Measurements from ENCODE around the gene CCDC33.

The CCDC33 gene

DNA sequence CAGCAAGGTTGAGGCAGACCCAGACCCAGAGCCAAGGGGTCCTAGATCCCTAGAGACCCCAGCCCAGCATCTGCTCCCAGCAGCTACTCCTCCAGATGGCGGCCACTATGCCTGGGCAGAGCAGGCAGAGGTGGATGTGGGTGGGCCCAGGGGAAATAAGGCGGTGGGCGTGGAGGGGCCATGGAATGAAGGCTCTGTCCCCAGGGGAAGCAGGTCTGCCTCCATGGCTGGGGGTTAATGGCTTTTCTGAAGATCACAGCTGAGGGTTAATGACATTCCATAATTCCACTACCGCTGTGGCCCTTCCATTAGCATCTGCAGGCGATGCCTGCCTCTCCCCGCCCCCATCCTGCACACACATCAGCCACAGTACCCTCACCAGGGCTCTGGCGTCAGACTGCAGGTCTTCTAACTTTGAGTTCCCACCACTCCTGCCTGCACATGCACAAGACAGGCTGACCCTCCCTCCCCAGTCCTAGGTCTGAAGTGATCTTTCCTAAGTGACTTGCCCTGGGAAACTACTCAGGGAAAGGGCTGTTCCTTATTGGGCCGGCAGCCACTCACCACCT lies 41.2 kb downstream of the CCDC33 start:
- H3K36me3 ChIP-seq = no peaks in the 10 kb centered on the region
- no peak overlapping the region for H3K27ac ChIP-seq
- no peaks in the 10 kb centered on the region for H4K20me1 ChIP-seq
- no peak for TF ChIP-seq Cebpa-rat (IDR thresholded peaks at IDR 0.05)
- H3K4me2 ChIP-seq = no peak overlapping the region
- H3K27me3 ChIP-seq = no peaks in the 10 kb centered on the region
- 0 out of 2 replicates have a peak, but pooled peaks cover 3% of the 10 kb centered on the region for H3K4me1 ChIP-seq
- no peak overlapping the region for H3K9ac ChIP-seq
- no peaks in the 10 kb centered on the region for H3K9me3 ChIP-seq
- H3K4me3 ChIP-seq = no peak overlapping the region

- H3K27me3 ChIP-seq = no peaks in the 10 kb centered on the region
- no peak overlapping the region for H3K4me3 ChIP-seq
- H3K9ac ChIP-seq = no peak overlapping the region
- H3K36me3 ChIP-seq = no peaks in the 10 kb centered on the region
- no peak overlapping the region for H3K27ac ChIP-seq
- no peaks in the 10 kb centered on the region for H3K9me3 ChIP-seq
- H3K4me1 ChIP-seq = 0 out of 2 replicates have a peak, but pooled peaks cover 3% of the 10 kb centered on the region
- no peak for TF ChIP-seq Cebpa-rat (IDR thresholded peaks at IDR 0.05)
- no peaks in the 10 kb centered on the region; the same call in 1 of the 2 replicates for H4K20me1 ChIP-seq
- no peak overlapping the region for H3K4me2 ChIP-seq
These were observed 42.1 kb downstream of the CCDC33 start for GRCh38 chr15:74278207-74278606.

DNA sequence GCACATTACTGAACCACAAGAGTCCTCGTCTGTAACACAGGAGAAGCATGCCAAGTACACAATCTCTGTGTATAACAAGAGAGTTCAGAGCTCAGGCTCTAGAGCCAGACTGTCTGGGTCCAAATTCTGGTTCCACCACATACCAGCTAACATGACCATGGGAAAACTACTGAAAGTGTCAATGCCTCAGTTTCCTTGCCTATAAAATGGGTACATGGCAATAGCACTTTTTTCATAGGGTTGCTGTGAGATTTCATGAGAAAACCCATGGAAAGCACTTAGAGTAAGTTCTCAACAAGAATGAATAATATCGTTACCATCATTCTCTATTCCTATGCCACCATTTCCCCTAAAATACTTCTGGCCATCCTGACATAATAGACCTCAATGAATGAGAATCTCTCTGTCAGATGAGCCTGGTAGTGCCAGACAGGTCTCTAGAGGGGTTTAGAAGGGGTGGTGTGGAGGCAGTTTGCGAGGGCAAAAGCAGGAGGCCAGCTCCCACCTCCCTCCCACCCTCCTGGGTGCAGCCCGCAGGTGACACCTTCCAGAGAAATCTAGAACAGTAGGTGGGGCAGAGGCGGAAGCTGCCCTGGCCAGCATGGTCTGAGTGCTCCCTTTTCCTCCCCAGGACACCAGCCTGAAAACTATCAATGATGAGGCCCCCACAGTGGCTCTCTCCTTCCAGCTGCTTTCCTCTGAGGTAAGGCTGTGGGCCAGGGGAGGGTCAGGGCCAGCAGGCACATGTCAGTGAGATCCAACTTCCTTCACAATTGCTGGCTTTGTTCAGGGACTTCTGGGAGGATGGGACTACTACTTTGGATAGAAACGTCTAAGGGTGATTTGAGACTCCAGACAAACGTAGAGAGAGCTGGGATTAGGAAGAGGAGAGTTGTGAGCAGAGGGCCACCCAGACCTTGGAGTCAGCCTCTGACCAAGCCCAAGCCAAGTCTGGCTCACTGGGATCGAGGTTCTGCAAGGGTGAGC lies 45.3 kb downstream of the CCDC33 start:
- Histone ChIP-seq H3K4me1 (peaks cover 7% of the 10 kb centered on the region; the same call in 1 of the 2 replicates), H3K36me3 (no peaks in the 10 kb centered on the region), H3K4me2 (no peak overlapping the region), H4K20me1 (peaks cover 2% of the 10 kb centered on the region; the same call in 1 of the 2 replicates), H3K4me3 (no peak overlapping the region), H3K9ac (no peak overlapping the region), H3K27ac (no peak overlapping the region), H3K27me3 (no peaks in the 10 kb centered on the region), H3K9me3 (no peaks in the 10 kb centered on the region)
- no peak for TF ChIP-seq Cebpa-rat (IDR thresholded peaks at IDR 0.05)

GRCh38 chr15:74283368-74283767 lies 47.2 kb downstream of the CCDC33 start:
- Histone ChIP-seq H3K4me1 (peaks cover 7% of the 10 kb centered on the region; the same call in 1 of the 2 replicates), H3K9ac (no peak overlapping the region), H3K4me2 (no peak overlapping the region), H3K9me3 (no peaks in the 10 kb centered on the region), H4K20me1 (peaks cover 12% of the 10 kb centered on the region; the same call in 1 of the 2 replicates), H3K4me3 (no peak overlapping the region), H3K27ac (no peak overlapping the region), H3K36me3 (no peaks in the 10 kb centered on the region), H3K27me3 (no peaks in the 10 kb centered on the region)
- no peak for TF ChIP-seq Cebpa-rat (IDR thresholded peaks at IDR 0.05)

- Histone ChIP-seq H3K9ac (no peak overlapping the region), H3K27ac (no peak overlapping the region), H3K4me3 (no peak overlapping the region), H3K36me3 (no peaks in the 10 kb centered on the region), H3K4me2 (no peak overlapping the region), H4K20me1 (peaks cover 58% of the 10 kb centered on the region; the same call in 1 of the 2 replicates), H3K27me3 (no peaks in the 10 kb centered on the region), H3K4me1 (peaks cover 12% of the 10 kb centered on the region), H3K9me3 (no peaks in the 10 kb centered on the region)
- no peak for TF ChIP-seq Cebpa-rat (IDR thresholded peaks at IDR 0.05)
These were observed 53.5 kb downstream of the CCDC33 start for GRCh38 chr15:74289671-74290070.

GRCh38 chr15:74290645-74291044 lies 54.5 kb downstream of the CCDC33 start:
- H3K36me3 ChIP-seq = no peaks in the 10 kb centered on the region
- peak overlapping the region; percentile 46; the same call in 1 of the 2 replicates for H3K4me2 ChIP-seq
- H4K20me1 ChIP-seq = peaks cover 58% of the 10 kb centered on the region; the same call in 1 of the 2 replicates
- no peaks in the 10 kb centered on the region for H3K9me3 ChIP-seq
- no peak overlapping the region for H3K4me3 ChIP-seq
- H3K9ac ChIP-seq = no peak overlapping the region
- no peaks in the 10 kb centered on the region for H3K27me3 ChIP-seq
- no peak overlapping the region for H3K27ac ChIP-seq
- peaks cover 12% of the 10 kb centered on the region for H3K4me1 ChIP-seq
- TF ChIP-seq Cebpa-rat (IDR thresholded peaks at IDR 0.05) = no peak

GRCh38 chr15:74291101-74292071 lies 55.3 kb downstream of the CCDC33 start:
- Histone ChIP-seq H3K4me3 (no peak overlapping the region), H3K36me3 (no peaks in the 10 kb centered on the region), H4K20me1 (peaks cover 57% of the 10 kb centered on the region; the same call in 1 of the 2 replicates), H3K27me3 (no peaks in the 10 kb centered on the region), H3K27ac (no peak overlapping the region), H3K4me2 (peak overlapping the region; percentile 46), H3K4me1 (peaks cover 9% of the 10 kb centered on the region), H3K9ac (no peak overlapping the region), H3K9me3 (no peaks in the 10 kb centered on the region)
- TF ChIP-seq Cebpa-rat (IDR thresholded peaks at IDR 0.05) = no peak

- H3K27ac ChIP-seq = no peak overlapping the region
These were observed 57.1 kb downstream of the CCDC33 start for GRCh38 chr15:74293021-74293810.

More at GRCh38 chr15:74293021-74293810, 57.1 kb downstream of the CCDC33 start:
- Histone ChIP-seq H3K4me1 (peaks cover 6% of the 10 kb centered on the region), H3K9ac (no peak overlapping the region), H3K9me3 (no peaks in the 10 kb centered on the region), H3K36me3 (no peaks in the 10 kb centered on the region), H3K27me3 (no peaks in the 10 kb centered on the region), H4K20me1 (peaks cover 47% of the 10 kb centered on the region; the same call in 1 of the 2 replicates), H3K4me2 (no peak overlapping the region), H3K4me3 (no peak overlapping the region)
- TF ChIP-seq Cebpa-rat (IDR thresholded peaks at IDR 0.05) = no peak

Measured in BLaER1 (cell line).